ENCODE data around the gene KRTAP10-3. TPM values are rescaled to one million over a fixed set of nuclear protein-coding genes. Genes with fewer than 3 reads are reported as not detected.
A peak's percentile ranks its signal among the peaks of the same experiment; 100 is the strongest.
"Not testable (repeated sequence)": the region's sequence is repeated elsewhere in the genome, so short reads cannot be mapped to it uniquely, and the experiment has no call there.

KRTAP10-3 gene
- total RNA-seq, 1 experiment from 2014 or later: not detected

- DNase-seq (ENCODE audit: low read depth): no peak
These were observed 13.5 kb upstream of the KRTAP10-3 start for GRCh38 chr21:44571844-44572782.

GRCh38 chr21:44571296-44571695 is 12.7 kb upstream of the KRTAP10-3 start:
- no peak for DNase-seq (ENCODE audit: low read depth)

GRCh38 chr21:44569861-44570517 is 11.4 kb upstream of the KRTAP10-3 start:
- no peak for DNase-seq (ENCODE audit: low read depth)

DNA sequence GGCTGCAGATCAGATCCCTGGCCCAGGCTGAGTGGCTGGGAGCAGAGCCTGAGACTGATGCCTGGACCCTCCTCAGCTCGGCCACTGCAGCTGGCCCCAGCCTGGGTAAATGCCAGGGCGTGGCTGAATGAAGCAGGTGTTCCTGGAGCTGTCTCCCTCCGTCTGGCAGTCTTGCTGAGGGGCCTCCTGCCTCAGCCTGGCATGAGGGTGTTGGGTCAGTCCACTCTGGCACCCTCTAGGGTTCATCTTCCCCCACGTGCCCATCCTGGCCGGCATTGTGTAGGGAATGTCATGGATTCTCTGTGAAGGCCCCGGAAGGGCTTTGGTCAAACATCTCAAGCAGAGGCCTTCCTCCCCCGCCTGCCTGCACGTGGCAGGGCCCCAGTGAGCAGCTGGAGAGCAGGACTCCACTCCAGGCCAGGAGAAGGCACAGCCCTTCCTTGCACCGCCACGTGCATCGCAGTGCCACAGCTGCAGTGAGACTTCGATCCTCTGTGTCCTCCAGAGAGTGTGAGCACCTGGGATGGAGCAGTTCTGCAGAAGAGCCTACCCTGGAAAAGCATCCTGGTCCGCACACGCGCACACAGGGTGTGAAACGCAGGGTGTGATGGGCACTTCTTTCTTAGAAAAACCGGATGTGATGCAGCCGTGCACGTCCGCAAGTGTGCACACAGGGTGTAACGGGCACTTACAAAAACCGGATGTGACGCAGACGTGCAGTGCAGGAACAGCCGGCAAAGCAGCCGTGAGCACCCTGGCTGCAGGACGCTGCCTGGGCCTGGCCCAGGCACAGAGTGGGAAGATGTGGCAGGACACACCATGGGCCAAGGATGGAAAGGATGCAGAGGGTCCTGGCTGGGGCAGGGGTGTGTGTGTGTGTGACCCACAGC is 10.3 kb upstream of the KRTAP10-3 start:
- no peak for DNase-seq (ENCODE audit: low read depth)

- DNase-seq (ENCODE audit: low read depth): no peak
These were observed 9.7 kb upstream of the KRTAP10-3 start for GRCh38 chr21:44568261-44568660.

GRCh38 chr21:44567481-44568171 is 9.0 kb upstream of the KRTAP10-3 start:
- no peak for DNase-seq (ENCODE audit: low read depth)

DNA sequence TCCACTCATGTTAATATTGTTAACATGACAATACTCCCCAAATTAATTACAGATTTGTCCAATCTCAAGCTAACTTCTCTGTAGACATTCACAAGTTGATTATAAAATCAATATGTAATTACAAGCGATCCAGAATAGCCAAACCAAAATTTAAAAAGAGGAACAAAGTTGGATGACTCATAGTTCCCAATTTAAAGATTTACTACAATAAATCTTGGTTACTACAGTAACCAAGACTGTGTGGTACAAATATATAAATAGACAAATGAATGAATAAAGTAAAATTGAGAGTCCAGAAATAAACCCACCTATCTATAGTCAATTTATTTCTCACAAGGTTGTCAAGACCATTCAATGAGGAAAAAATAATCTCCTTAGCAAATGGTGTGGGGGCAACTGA is 7.8 kb upstream of the KRTAP10-3 start:
- no peak for DNase-seq (ENCODE audit: low read depth)

DNA sequence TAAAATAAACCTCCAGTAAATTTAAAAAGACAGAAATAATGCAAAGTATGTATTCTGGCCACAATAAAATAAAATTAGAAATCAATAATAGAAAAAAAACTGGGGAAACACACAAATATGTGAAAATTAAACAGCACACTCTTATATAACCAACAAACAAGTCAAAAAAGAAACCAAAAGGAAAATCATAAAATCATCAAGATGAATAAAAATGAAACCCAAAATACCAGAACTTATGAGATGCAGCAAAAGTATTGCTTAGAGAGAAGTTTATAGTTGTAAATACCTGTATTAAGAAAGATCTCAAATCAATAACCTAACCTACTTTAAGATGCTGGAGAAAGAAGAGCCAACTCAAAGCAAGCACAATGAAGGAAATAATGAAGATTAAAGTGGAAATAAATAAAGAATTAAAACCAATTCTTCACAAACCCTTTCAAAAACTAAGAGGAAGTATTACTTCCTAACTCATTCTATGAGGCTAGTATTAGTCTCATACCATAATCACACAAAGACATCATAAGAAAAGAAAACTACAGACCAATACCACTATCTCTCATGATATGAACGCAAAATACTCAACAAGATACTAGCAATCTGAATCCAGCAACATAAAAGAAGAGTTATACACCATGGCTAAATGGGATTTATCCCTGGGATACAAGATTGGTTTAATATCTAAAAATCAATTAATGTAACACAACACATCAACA is 6.4 kb upstream of the KRTAP10-3 start:
- DNase-seq (ENCODE audit: low read depth): no peak

- no peak for DNase-seq (ENCODE audit: low read depth)
These were observed 5.5 kb upstream of the KRTAP10-3 start for GRCh38 chr21:44564099-44564498.

DNA sequence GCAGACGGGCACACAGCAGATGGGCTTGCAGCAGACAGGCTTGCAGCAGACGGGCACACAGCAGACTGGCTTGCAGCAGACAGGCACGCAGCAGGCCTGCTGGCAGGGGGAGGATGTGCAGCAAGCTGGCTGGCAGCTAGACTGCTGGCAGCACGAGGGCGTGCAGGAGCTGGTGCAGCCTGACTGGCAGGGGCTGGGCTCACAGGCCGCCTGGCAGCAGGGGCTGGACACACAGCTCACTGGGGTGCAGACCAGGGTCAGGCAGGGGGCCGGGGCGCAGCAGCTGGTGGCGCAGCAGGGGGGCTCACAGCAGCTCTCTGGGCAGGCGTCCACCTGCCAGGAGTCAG is 293 bp downstream of the KRTAP10-3 start:
- DNase-seq (ENCODE audit: low read depth): not testable (repeated sequence)

DNA sequence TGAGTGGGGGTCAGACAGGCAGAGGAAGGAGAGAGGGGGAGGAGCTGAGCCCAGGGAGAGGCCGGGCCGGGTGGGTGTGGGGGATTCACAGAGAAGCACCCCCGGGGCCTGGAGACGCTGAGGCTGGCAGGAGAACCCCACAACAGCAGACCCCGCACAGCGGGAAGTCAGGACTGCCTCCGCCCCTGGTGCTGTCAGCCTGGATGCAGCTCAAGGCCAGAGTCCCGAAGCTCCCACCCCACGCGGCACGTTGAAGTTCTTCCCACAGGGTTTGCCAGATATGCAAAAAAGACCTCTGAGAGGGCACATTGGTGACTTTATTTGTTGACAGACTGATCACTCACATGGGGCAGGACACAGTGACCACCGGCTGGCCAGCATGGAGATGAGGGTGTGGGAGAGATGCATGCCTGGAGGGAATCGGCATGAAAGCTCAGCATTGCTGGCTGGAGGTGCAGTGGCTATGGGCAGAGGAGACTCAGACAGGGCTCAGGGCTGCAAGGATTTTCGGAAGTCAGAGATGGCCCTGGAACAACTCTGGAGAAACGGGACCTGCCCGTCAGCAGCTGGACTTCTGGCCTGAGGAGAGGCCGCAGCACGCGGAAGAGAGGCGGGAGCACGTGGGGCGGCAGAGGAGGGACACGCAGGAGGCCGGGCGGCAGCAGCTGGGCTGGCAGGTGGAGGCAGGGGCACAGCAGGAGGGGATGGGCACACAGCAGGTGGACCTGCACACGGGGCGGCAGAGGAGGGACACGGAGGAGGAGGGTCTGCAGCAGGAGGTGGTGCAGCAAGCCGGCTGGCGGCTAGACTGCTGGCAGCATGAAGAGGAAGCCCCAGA is 885 bp downstream of the KRTAP10-3 start:
- no peak for DNase-seq (ENCODE audit: low read depth)

GRCh38 chr21:44556879-44557278 is 1.7 kb downstream of the KRTAP10-3 start:
- DNase-seq (ENCODE audit: low read depth): no peak

DNA sequence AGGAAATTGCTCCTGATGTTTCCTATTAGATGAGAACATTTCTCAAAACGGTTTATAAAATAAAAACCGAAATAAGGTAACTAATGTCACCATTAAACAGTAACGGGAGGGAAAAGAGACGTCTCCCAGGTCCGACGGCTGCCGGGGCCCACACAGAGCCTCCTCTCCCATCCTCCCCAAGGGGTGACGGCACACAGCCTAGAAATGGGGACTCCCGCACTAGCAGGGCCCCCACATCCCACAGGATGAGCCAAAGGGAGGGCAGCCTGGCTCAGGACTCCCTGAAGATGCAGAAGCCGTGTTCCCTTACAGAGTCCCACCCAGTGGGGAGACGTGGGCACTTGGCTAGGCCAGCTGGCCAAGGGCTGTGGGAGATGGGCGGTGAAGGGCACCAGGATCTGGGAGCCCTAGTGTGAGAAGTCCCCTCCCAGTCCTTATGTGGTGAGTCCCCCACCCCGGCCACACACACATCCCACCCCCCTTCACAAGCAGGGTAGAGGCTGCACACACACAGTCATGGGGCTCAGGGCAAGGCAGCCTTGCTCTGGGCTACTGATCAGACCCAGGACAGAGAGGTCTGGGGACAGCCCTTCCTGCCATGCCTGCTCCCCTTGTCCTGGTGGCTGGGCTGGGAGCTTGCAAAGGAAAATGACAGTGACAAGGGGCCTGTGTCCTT is 3.3 kb downstream of the KRTAP10-3 start:
- no peak for DNase-seq (ENCODE audit: low read depth)

DNA sequence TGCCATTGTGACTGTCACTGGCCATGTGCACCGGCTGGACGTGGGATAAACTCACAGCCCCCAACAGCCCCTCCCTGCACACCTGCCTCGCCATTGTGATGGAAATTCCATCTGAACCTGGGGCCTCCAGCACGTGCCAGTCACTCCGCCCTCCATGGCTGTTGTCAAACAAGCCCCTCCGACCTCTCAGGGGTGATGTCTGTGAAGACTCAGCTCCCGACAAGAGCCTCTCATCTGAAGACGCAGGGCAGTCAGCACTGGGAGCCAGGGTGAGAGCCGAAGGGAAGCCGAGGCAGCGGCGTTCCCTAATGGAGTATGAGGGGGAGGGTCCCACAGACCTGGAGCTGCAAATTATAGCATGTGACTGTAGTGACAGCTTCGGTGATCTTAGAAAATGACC is 5.9 kb downstream of the KRTAP10-3 start:
- DNase-seq (ENCODE audit: low read depth): no peak

- no peak for DNase-seq (ENCODE audit: low read depth)
These were observed 6.5 kb downstream of the KRTAP10-3 start for GRCh38 chr21:44552136-44552535.

DNA sequence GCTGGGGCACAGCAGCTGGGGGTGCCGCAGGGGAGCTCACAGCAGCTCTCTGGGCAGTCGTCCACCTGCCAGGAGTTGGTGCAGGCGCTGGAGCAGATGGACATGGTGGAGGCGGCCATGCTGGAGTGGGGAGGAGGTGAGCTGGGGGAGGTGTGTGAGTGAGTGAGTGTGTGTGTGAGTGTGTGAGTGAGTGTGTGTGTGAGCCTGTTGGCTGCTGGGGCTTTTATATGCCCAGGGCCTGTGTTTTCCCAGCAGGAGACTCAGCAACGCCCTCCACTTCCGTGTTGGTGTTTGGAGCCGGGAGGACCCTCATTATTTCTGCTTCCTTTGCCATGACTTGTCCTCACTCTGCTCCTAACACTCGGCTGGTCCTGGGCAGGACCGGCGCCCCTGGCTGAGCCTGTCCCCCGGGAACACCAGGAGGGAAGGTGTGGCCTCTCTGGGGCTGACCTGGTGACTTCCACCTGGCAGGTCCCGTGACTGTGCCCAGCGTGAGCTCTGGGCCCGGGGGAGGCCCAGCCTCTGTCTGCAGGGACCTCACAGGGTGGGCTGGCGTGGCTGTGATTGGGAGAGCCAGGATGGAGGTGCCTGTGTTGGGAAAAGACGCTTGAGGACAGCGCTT is 7.1 kb downstream of the KRTAP10-3 start, which contains the start of gene KRTAP10-2:
TSS of gene KRTAP10-2 (minus strand) at position 166 of the 622 bp plus-strand sequence. CDS start at position 119, 47 bp downstream.
- no peak for DNase-seq (ENCODE audit: low read depth)

DNA sequence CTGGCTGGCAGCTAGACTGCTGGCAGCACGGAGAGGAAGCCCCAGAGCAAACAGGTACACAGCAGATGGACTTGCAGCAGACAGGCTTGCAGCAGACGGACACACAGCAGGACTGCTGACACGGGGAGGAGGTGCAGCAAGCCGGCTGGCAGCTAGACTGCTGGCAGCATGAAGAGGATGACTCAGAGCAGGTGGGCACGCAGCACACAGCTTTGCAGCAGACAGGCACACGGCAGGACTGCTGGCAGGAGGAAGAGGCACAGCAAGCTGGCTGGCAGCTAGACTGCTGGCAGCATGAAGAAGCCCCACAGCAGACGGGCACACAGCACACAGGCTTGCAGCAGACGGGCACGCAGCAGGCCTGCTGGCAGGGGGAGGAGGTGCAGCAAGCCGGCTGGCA is 7.8 kb downstream of the KRTAP10-3 start:
- DNase-seq (ENCODE audit: low read depth): peak; percentile 53

DNA sequence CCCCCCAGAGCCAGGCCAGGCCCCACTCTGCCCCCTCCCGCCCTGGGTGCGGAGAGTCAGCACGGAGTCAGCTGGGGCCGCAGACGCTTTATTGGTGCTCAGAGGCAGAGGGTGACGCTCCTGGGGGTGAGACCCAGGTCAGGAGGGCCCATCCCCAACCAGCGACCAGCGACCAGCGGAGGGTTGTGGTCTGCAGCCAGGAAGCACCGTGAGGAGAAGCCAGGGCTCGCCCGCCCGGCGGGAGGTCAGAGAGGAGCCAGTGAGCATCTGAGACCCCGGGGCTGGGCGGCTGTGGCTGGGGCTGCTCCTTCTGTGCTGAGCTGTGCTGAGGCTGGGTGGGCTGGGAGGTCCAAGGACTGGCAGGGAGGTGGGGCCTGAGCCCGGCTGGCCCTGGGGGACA is 8.3 kb downstream of the KRTAP10-3 start:
- not testable (repeated sequence) for DNase-seq (ENCODE audit: low read depth)

Measured in Daoy (cell line).